Stimulated activated naive CD8-positive, alpha-beta T cell treated with anti-CD3 and anti-CD28 coated beads, Interleukin-15, Interleukin-2, amounts not matched to agents 100 U/mL and 50 U/mL, for 24 hours (primary cell): Measurements from ENCODE around the gene RNF144B.
A peak's percentile ranks its signal among the peaks of the same experiment; 100 is the strongest.
"Not testable (repeated sequence)": the region's sequence is repeated elsewhere in the genome, so short reads cannot be mapped to it uniquely, and the experiment has no call there.

Experiments used
- ATAC-seq: fragments of 150-1000 bp; cut with Tn5 transposase; one replicate; pipeline ENCODE4 v1.10.0; 2021
- DNase-seq: peaks from one replicate; pipeline ENCODE4 v3.0.0; 2021

Gene RNF144B

GRCh38 chr6:18406955-18407749 is 20.0 kb downstream of the RNF144B start:
- DNase-seq (no peak), ATAC-seq (peak; percentile 64)

GRCh38 chr6:18409602-18410001 is 22.5 kb downstream of the RNF144B start:
- not testable (repeated sequence) for DNase-seq, ATAC-seq

GRCh38 chr6:18410412-18410811 is 23.3 kb downstream of the RNF144B start:
- DNase-seq (no peak), ATAC-seq (no peak)

GRCh38 chr6:18412068-18412467 is 24.9 kb downstream of the RNF144B start:
- ATAC-seq: no peak
- DNase-seq: no peak

- DNase-seq: no peak
- peak; percentile 46 for ATAC-seq
These were observed 25.5 kb downstream of the RNF144B start for GRCh38 chr6:18412644-18413043.

GRCh38 chr6:18413381-18413780 is 26.2 kb downstream of the RNF144B start:
- ATAC-seq: no peak
- DNase-seq: no peak

- ATAC-seq: no peak
These were observed 27.0 kb downstream of the RNF144B start for GRCh38 chr6:18414116-18414515.

GRCh38 chr6:18415207-18415606 is 28.1 kb downstream of the RNF144B start:
- ATAC-seq: no peak
- DNase-seq: no peak

More at GRCh38 chr6:18414116-18414515, 27.0 kb downstream of the RNF144B start:
- DNase-seq: no peak

- no peak for ATAC-seq
- DNase-seq: no peak
These were observed 28.7 kb downstream of the RNF144B start for GRCh38 chr6:18415671-18416340.

GRCh38 chr6:18416341-18416679 is 29.2 kb downstream of the RNF144B start:
- no peak for ATAC-seq
- no peak for DNase-seq

GRCh38 chr6:18420328-18420727 is 33.2 kb downstream of the RNF144B start:
- DNase-seq (no peak), ATAC-seq (no peak)

GRCh38 chr6:18422136-18422535 is 35.0 kb downstream of the RNF144B start:
- DNase-seq (no peak), ATAC-seq (no peak)

GRCh38 chr6:18423426-18423825 is 36.3 kb downstream of the RNF144B start:
- no peak for DNase-seq
- ATAC-seq: no peak

- DNase-seq (no peak), ATAC-seq (no peak)
These were observed 37.1 kb downstream of the RNF144B start for GRCh38 chr6:18424201-18424600.

GRCh38 chr6:18425218-18425617 is 38.1 kb downstream of the RNF144B start:
- ATAC-seq (no peak), DNase-seq (no peak)

GRCh38 chr6:18427296-18427695 is 40.1 kb downstream of the RNF144B start:
- DNase-seq: no peak
- no peak for ATAC-seq

- DNase-seq: no peak
- ATAC-seq: no peak
These were observed 42.6 kb downstream of the RNF144B start for GRCh38 chr6:18429655-18430297.

GRCh38 chr6:18431581-18431980 is 44.4 kb downstream of the RNF144B start:
- DNase-seq (no peak), ATAC-seq (no peak)

- no peak for DNase-seq
These were observed 45.0 kb downstream of the RNF144B start for GRCh38 chr6:18432180-18432579.

GRCh38 chr6:18432619-18433018 is 45.5 kb downstream of the RNF144B start:
- DNase-seq: no peak
- no peak for ATAC-seq

More at GRCh38 chr6:18432180-18432579, 45.0 kb downstream of the RNF144B start:
- ATAC-seq: peak; percentile 84

GRCh38 chr6:18433059-18433458 is 45.9 kb downstream of the RNF144B start:
- ATAC-seq (no peak), DNase-seq (no peak)

- ATAC-seq (no peak), DNase-seq (no peak)
These were observed 49.2 kb downstream of the RNF144B start for GRCh38 chr6:18436341-18436740.

GRCh38 chr6:18439581-18439980 is 52.4 kb downstream of the RNF144B start:
- ATAC-seq (peak; percentile 71), DNase-seq (no peak)
